GM12892 (cell line): ENCODE results near the gene SPEM2.

Source experiments
- DNase-seq: peaks from one replicate; pipeline ENCODE4 v3.0.0; 2011; ENCODE audit not compliant: insufficient read length
- FAIRE-seq: peaks from 2 replicates; lab custom pipeline; 2011; peaks lifted over from hg19 to GRCh38; lab: Jason Lieb, UNC
- POLR2A ChIP-seq: IDR thresholded peaks from 2 replicates; pipeline ENCODE4 v1.6.1; 2011; ENCODE audit warnings: low read depth, low read length, control low read depth
- POLR2AphosphoS5 ChIP-seq: IDR thresholded peaks from 2 replicates; pipeline ENCODE4 v1.6.1; 2011; ENCODE audit warnings: low read depth, low read length, control low read depth
- TAF1 ChIP-seq: IDR thresholded peaks from 2 replicates; pipeline ENCODE4 v1.6.1; 2011; ENCODE audit warnings: low read depth, mild to moderate bottlenecking, control low read depth, low read length, borderline replicate concordance

The SPEM2 gene

DNA sequence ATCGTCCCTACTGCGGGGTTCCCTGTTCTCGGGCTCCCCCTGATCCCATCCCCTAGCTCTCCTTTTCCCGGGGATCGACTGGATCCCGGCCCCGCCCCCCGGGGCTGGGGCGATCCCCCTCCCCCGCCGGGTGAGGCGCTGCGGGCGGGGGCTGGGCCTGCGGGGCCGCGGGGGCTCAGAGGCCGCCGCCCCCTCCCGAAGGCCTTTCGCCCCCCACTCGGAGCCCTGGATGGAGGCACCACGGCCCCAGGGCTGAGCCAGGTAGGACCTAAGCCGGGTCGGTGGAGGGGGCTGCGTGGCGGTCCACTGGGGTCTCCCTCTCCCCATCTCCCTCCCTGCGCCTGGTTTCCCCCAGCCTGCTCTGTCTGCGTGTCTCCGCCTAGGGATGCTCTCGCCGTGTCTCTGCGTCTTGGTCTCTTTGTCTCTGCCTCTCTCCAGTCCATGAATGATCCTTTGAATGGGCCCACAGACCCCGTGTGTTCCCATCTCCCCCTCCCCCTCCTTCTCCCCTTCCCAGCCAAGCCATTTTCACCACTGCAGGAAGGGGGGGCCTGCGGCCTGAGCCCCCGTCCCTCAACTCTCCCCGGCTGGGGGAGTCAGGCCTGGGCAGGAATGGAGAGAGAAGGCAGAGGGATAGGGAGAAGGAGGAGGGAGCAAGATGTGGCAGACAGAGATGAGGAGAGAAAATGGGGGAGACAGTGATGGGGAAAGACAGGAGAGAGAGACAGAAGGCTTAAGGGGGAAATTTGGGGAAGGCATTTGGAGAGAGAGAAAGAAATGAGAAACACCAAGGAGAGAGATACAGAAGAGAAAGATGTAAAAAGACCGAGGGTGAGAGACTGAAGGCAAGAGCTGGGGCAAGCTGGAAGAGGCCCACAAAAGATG lies 19.8 kb upstream of the SPEM2 start:
- TF ChIP-seq TAF1: no peak
- TF ChIP-seq POLR2A: no peak
- no peak for TF ChIP-seq POLR2AphosphoS5
- no peak for FAIRE-seq
- no peak for DNase-seq

DNA sequence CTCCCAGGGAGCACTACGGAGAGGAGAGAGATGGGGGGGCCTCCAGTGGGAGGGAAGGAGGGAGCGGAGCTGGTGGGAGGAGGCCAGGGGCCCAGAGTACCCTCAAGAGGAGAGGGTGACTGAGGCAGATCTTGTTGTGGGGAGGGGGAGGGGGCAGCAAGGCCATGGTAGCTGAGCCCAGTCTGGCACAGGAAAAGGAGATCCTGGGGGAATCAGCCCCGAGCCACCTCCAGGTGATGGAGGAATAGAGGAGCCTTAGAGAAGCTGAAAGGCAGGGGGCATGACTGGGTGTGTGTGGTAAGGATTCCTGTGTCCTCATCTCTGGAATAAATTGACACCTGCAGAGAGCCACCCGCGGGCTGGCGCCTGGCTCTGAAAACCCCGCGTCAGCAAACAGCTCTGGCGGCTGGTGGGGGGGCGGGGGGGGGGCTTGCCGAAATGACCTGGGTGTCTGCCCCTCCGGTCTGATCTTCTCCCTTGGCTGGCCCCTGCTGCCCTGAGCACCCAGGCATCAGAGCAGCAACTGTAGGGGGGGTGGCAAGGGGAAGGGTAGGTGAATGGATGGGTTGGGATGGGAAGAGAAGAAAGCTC lies 19.1 kb upstream of the SPEM2 start:
- FAIRE-seq: no peak

DNA sequence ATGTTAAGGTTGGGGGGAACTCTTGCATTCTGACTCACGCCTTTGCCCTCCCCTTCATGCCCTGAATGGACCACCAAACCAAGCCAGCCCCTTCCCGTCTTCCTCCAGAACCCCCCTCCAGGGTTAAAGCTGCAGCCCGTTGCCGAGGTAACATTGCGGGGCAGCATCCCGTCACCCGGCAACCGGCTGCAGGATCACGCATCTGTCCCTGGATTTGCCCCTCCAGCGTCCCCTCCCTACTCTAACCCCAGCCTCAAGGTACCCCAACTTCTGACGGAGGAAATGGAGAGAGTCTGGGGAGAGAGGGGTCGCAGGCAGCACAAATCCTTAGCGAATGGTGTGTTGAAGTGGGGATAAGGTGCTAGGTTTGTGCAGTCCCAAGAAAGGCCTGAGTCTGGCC lies 18.3 kb upstream of the SPEM2 start:
- FAIRE-seq: no peak

More for the DNA sequence above, 19.1 kb upstream of the SPEM2 start:
- no peak for TF ChIP-seq POLR2A
- TF ChIP-seq TAF1: no peak
- no peak for TF ChIP-seq POLR2AphosphoS5
- no peak for DNase-seq

DNA sequence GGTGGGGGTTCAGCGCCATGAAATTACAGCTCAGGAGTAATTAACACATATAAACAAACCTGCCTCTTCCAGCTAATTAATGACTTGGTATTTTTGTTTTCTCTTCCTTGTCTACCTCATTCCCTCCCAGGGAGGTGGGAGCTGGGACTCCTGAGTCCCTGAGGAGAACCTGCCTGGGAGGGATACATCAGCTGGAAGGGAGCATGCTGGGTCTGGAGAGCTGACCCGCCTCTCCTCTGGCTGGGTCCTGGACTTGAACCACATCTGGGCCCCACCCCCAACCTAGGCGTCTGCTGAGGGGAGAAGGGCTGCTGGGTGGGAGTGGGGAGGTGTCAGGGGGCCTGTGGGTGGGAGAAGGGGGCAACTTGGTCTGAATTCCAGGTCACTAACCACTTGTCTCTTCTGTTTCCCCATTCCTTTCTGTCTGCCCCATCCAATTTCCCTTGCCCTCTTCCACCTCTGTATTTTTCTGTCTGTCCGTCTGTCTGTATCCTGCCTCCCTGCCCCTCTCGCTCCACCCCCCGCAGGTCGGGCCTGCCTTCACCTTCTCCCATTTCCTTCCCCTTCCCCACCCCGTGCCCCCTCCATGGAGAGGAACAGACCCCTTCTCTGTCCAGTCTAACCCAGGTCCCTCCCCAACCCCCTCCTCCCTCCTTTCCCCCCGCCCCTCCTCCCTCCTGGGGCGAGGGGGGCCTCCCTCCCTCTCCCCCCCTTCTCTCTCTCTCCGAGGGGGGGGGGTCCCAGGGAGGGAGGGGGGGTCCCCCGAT lies 17.7 kb upstream of the SPEM2 start, which contains the start of gene NLGN2:
Gene NLGN2, plus strand, starts transcription at position 361 of the 767 bp plus-strand sequence. CDS start 411 bp downstream, outside the sequence.
- no peak for TF ChIP-seq POLR2A

More for the DNA sequence above, 18.3 kb upstream of the SPEM2 start:
- TF ChIP-seq POLR2AphosphoS5: no peak
- TF ChIP-seq TAF1: no peak
- TF ChIP-seq POLR2A: no peak
- no peak for DNase-seq

DNA sequence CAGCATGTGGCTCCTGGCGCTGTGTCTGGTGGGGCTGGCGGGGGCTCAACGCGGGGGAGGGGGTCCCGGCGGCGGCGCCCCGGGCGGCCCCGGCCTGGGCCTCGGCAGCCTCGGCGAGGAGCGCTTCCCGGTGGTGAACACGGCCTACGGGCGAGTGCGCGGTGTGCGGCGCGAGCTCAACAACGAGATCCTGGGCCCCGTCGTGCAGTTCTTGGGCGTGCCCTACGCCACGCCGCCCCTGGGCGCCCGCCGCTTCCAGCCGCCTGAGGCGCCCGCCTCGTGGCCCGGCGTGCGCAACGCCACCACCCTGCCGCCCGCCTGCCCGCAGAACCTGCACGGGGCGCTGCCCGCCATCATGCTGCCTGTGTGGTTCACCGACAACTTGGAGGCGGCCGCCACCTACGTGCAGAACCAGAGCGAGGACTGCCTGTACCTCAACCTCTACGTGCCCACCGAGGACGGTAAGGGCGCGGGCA lies 17.1 kb upstream of the SPEM2 start:
- DNase-seq (no peak), FAIRE-seq (no peak)
- TF ChIP-seq TAF1 (no peak), POLR2AphosphoS5 (no peak)

More for the DNA sequence above, 17.7 kb upstream of the SPEM2 start, which contains the start of gene NLGN2:
- no peak for FAIRE-seq
- DNase-seq: no peak

DNA sequence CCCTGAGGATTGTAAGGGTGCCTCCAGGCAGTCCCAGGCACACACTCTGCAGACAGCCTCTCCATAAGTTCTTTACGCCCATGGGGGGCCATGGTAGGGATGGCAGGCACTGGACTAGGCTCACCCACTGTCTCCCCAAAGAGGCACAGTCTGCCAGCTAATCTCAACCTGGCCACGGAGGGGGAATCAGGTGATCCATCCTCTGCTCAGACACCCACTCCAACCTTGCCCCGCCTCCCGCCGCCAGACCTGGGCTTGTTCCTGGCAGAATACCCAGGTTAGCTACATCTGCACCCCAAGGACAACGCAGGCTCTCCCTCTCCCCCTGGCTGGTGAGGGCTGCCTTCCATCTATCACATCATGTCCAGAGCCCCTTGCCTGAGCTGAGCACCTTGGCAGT lies 16.6 kb upstream of the SPEM2 start:
- FAIRE-seq: no peak
- TF ChIP-seq POLR2A (no peak), TAF1 (no peak), POLR2AphosphoS5 (no peak)
- no peak for DNase-seq

DNA sequence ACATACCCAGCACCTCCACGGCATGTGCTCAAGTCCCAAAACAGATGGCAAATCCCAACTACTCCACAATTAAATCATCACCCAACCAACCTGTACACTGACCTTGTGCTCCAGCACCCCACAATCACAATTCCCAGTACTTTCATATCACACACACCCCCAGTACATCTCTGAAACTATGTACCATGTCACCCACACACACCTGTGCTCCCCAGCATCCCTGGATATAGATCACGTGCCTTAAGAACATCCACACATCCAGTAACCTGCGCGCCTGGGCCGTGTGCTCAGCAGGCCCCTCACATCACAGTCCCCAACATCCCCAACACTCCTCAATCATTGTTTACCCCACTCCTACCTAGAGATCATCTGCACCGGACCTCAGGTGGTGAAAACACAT lies 15.7 kb upstream of the SPEM2 start:
- FAIRE-seq (no peak), DNase-seq (no peak)
- TF ChIP-seq TAF1 (no peak), POLR2AphosphoS5 (no peak)

DNA sequence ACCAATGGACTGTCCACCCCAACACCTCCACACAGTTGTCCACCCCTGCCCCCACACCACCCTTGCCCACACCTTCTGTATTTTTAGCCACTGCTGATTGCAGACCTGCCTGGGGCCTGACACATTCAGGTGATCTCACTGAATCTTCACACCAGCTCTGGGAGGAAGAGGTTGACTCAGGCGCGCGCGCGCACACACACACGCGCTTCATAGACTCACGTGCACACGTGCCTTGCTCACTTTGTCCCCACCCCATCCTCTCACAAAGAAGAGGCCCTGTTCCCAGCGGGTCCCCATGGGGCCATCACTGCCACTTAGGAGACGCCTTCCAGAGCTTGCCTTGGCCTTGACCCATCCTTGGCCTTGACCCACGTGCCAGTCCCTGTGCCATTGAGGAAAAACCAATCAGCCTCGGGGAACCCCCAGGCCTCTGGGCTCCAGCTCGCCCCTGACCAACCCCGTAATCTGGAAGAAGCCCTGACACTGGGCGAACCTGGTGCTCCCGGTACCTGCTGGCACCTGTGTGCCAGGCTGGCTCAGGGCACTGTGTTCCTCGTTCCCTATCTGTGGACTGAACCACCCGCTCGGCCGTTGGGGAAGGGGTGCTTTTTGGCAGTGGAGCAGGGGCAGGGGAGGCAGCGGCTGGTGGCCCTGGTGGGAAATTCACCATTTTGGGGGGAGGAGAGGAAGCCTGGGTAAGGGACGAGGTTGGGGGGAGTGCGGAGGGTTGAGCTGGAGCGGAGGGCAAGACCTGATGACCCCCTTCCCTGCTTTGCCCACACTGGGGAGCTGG lies 14.6 kb upstream of the SPEM2 start:
- TF ChIP-seq POLR2A (no peak), POLR2AphosphoS5 (no peak), TAF1 (no peak)
- DNase-seq (no peak), FAIRE-seq (no peak)

DNA sequence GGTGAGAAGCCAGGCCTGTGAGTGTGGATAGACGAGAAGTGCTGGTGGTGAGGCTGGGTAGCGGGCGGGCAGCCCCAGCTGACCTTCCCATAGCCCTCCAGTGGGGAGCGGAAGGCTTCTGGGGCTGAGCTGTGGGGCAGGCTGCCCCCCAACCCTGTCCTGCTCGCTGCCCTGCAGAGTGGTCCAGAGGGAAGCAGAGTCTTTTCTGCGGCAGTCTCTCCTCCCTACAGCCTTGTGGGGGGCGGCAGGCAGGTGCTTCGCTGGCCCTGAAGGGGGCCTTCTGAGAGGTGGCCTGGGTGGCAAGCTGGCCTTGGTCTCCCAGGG lies 14.0 kb upstream of the SPEM2 start:
- DNase-seq: no peak
- FAIRE-seq: no peak
- TF ChIP-seq TAF1 (no peak), POLR2A (no peak), POLR2AphosphoS5 (no peak)

DNA sequence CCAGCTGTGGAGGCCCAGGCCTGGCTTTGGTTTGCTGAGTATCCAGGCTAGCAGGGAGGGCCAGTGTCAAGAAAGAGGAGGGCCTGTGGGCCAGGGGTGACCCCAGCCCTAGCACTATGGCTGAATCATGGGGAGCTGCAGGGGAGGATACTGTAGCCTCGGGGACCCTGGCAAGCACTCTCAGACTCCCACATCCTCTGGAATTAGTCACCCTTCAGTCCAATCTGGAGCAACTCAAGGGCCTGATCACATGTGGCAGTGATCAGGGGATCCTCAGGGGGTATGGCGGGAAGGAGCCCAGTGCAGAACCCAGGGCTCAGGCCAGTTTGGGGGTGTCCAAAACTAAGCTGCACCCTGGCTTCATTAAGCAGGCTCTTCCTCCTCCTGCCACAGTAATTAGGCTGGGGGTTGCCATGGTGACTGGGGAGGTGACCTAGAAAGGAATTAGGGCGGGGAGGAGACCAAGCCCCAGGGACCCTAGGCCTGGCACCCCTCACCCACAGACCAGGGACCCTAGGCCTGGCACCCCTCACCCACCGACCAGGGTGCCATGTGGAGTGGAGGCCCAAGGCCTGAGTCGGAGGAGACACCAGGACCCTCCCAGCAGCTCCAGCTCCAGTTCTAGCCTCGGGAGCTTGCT lies 11.9 kb upstream of the SPEM2 start:
- FAIRE-seq: no peak
- TF ChIP-seq TAF1 (no peak), POLR2A (no peak), POLR2AphosphoS5 (no peak)
- DNase-seq: no peak
